ENCODE results near the gene CHN2. TPM values are rescaled to one million over a fixed set of nuclear protein-coding genes. Genes with fewer than 3 reads are reported as not detected.

The CHN2 gene
- total RNA-seq, 1 experiment from 2014 or later = 5.1 TPM

- H3K27ac Mint-ChIP-seq (ENCODE audit: low read depth, unreplicated experiment) = no peak overlapping the region
- no peaks in the 10 kb centered on the region for H3K27me3 Mint-ChIP-seq (ENCODE audit: insufficient read depth, unreplicated experiment)
- no TSS peak for BruUV-seq (replicated peaks)
- H3K4me3 Mint-ChIP-seq (ENCODE audit: unreplicated experiment) = no peak overlapping the region
- no peaks in the 10 kb centered on the region for H3K9me3 Mint-ChIP-seq (ENCODE audit: unreplicated experiment)
- no peak for DNase-seq (ENCODE audit: unreplicated experiment)
- H3K36me3 Mint-ChIP-seq (ENCODE audit: insufficient read depth, unreplicated experiment) = peaks cover 6% of the 10 kb centered on the region
- POLR2A ChIA-PET = interaction anchor here (0.7 kb wide), 1 partner anchor 269 kb away, joined by 3 read pairs; no protein-coding TSS in a partner anchor
- intact Hi-C loops (cut with micrococcal nuclease) = no loop called here
- no peaks in the 10 kb centered on the region for H3K4me1 Mint-ChIP-seq (ENCODE audit: insufficient read depth, unreplicated experiment)
- no peak for TF ChIP-seq CTCF (IDR thresholded peaks at IDR 0.05; ENCODE audit: unreplicated experiment)
- CTCF ChIA-PET = interaction anchor here (0.6 kb wide), 2 partner anchors 127 to 337 kb away, joined by 3 read pairs; no protein-coding TSS in a partner anchor
These were observed 127.6 kb downstream of the CHN2 start for GRCh38 chr7:29322023-29322712.

DNA sequence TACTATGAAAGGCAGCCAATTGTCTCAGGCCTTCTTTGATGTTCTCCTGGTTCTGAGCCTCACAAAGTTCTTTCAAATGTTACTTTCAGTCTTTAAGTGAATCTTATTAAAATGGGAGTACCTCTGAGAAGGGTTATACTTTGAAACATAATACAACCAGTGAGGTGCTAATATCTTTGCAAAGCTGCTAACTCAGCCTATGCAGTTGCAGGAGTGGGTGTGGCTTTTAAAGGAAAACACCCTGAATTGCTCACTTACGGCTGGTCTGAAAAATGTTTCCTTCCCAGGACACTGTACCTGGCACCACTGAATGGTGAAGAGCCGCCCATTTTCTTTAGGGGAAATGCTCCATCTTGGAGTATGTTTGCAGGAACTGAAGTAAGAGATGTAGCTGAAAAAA is 130.9 kb downstream of the CHN2 start:
- intact Hi-C loops (cut with micrococcal nuclease) = loop anchor here (5.0 kb wide), 1 partner anchor 128 kb away; no protein-coding TSS in a partner anchor
- Mint-ChIP-seq H3K9me3 (ENCODE audit: unreplicated experiment) (no peaks in the 10 kb centered on the region), H3K4me1 (ENCODE audit: insufficient read depth, unreplicated experiment) (peaks cover 18% of the 10 kb centered on the region), H3K27ac (ENCODE audit: low read depth, unreplicated experiment) (no peak overlapping the region), H3K36me3 (ENCODE audit: insufficient read depth, unreplicated experiment) (peaks cover 6% of the 10 kb centered on the region), H3K27me3 (ENCODE audit: insufficient read depth, unreplicated experiment) (no peaks in the 10 kb centered on the region), H3K4me3 (ENCODE audit: unreplicated experiment) (no peak overlapping the region)
- BruUV-seq (replicated peaks) = no TSS peak
- no peak for DNase-seq (ENCODE audit: unreplicated experiment)
- ChIA-PET CTCF (interaction anchor here (0.8 kb wide), 2 partner anchors 17 to 135 kb away, joined by 3 to 4 read pairs; no protein-coding TSS in a partner anchor), POLR2A (interaction anchor here (0.6 kb wide), 1 partner anchor 10 kb away, joined by 3 read pairs; no protein-coding TSS in a partner anchor)
- TF ChIP-seq CTCF (IDR thresholded peaks at IDR 0.05; ENCODE audit: unreplicated experiment) = no peak

GRCh38 chr7:29326864-29327263 is 132.3 kb downstream of the CHN2 start:
- POLR2A ChIA-PET = interaction anchor here (1.2 to 1.5 kb wide), 2 partner anchors 12 to 44 kb away, joined by 4 read pairs; no protein-coding TSS in a partner anchor
- no peak for TF ChIP-seq CTCF (IDR thresholded peaks at IDR 0.05; ENCODE audit: unreplicated experiment)
- intact Hi-C loops (cut with micrococcal nuclease) = loop anchor here (5.0 kb wide), 1 partner anchor 130 kb away; no protein-coding TSS in a partner anchor
- no peaks in the 10 kb centered on the region for H3K27me3 Mint-ChIP-seq (ENCODE audit: insufficient read depth, unreplicated experiment)
- H3K9me3 Mint-ChIP-seq (ENCODE audit: unreplicated experiment) = no peaks in the 10 kb centered on the region
- no peak overlapping the region for H3K4me3 Mint-ChIP-seq (ENCODE audit: unreplicated experiment)
- BruUV-seq (replicated peaks) = no TSS peak
- peaks cover 20% of the 10 kb centered on the region for H3K4me1 Mint-ChIP-seq (ENCODE audit: insufficient read depth, unreplicated experiment)
- no peak for DNase-seq (ENCODE audit: unreplicated experiment)
- peaks cover 6% of the 10 kb centered on the region for H3K36me3 Mint-ChIP-seq (ENCODE audit: insufficient read depth, unreplicated experiment)
- CTCF ChIA-PET = interaction anchor here (0.7 to 1.2 kb wide), 5 partner anchors 17 to 1055 kb away, joined by 3 to 4 read pairs (median 3); no protein-coding TSS in a partner anchor
- H3K27ac Mint-ChIP-seq (ENCODE audit: low read depth, unreplicated experiment) = peak overlapping the region; percentile 36

DNA sequence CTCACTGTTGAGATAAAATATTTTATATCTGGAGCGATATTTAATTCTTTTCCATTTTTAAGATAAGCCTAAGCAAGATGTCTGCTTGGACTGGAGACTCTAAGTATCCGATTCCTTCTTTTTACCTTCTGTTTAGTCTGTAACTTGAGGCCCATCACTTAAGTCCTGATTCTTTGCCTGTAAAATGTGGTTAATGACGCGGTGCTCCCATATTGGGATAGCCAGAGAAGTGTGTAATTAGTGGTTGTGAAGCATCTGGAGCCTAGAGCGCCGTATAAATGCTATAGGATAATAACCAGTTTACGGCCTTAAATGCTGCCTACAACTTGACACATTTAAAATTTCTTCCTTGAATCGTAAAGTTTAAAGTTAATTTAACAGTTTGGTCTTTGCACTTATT is 132.9 kb downstream of the CHN2 start:
- TF ChIP-seq CTCF (IDR thresholded peaks at IDR 0.05; ENCODE audit: unreplicated experiment) = no peak
- H3K4me3 Mint-ChIP-seq (ENCODE audit: unreplicated experiment) = no peak overlapping the region
- intact Hi-C loops (cut with micrococcal nuclease) = loop anchor here (5.0 kb wide), 1 partner anchor 130 kb away; no protein-coding TSS in a partner anchor
- ChIA-PET POLR2A (interaction anchor here (1.5 kb wide), 1 partner anchor 12 kb away, joined by 4 read pairs; no protein-coding TSS in a partner anchor), CTCF (interaction anchor here (0.7 to 1.2 kb wide), 3 partner anchors 138 to 1056 kb away, joined by 3 to 4 read pairs (median 3); no protein-coding TSS in a partner anchor)
- no peak for DNase-seq (ENCODE audit: unreplicated experiment)
- no peaks in the 10 kb centered on the region for H3K9me3 Mint-ChIP-seq (ENCODE audit: unreplicated experiment)
- H3K4me1 Mint-ChIP-seq (ENCODE audit: insufficient read depth, unreplicated experiment) = peaks cover 20% of the 10 kb centered on the region
- peaks cover 6% of the 10 kb centered on the region for H3K36me3 Mint-ChIP-seq (ENCODE audit: insufficient read depth, unreplicated experiment)
- no TSS peak for BruUV-seq (replicated peaks)
- no peaks in the 10 kb centered on the region for H3K27me3 Mint-ChIP-seq (ENCODE audit: insufficient read depth, unreplicated experiment)
- peak overlapping the region; percentile 36 for H3K27ac Mint-ChIP-seq (ENCODE audit: low read depth, unreplicated experiment)
